GM10847 (cell line): ENCODE measurements around the gene CDH22.

ENCODE experiments used
- POLR2A ChIP-seq: IDR thresholded peaks from 2 replicates; pipeline ENCODE4 v1.6.1; 2011; ENCODE audit not compliant: insufficient read length; ENCODE audit errors: extremely low read depth

The CDH22 gene

GRCh38 chr20:46213946-46214823 lies 94.1 kb downstream of the CDH22 start:
- TF ChIP-seq POLR2A: no peak

GRCh38 chr20:46212876-46213275 lies 95.4 kb downstream of the CDH22 start:
- no peak for TF ChIP-seq POLR2A

GRCh38 chr20:46212252-46212651 lies 96.0 kb downstream of the CDH22 start:
- no peak for TF ChIP-seq POLR2A

- no peak for TF ChIP-seq POLR2A
These were observed 97.0 kb downstream of the CDH22 start for GRCh38 chr20:46211331-46211722.

- TF ChIP-seq POLR2A: no peak
These were observed 97.5 kb downstream of the CDH22 start for GRCh38 chr20:46210672-46211330.

GRCh38 chr20:46209930-46210671 lies 98.2 kb downstream of the CDH22 start:
- no peak for TF ChIP-seq POLR2A

- TF ChIP-seq POLR2A: no peak
These were observed 100.5 kb downstream of the CDH22 start for GRCh38 chr20:46207793-46208192.

GRCh38 chr20:46206992-46207549 lies 101.2 kb downstream of the CDH22 start:
- TF ChIP-seq POLR2A: no peak

- TF ChIP-seq POLR2A: no peak
These were observed 102.3 kb downstream of the CDH22 start for GRCh38 chr20:46206025-46206424.

- TF ChIP-seq POLR2A: no peak
These were observed 102.9 kb downstream of the CDH22 start for GRCh38 chr20:46205349-46205748.

- no peak for TF ChIP-seq POLR2A
These were observed 103.6 kb downstream of the CDH22 start for GRCh38 chr20:46204594-46205186.

- no peak for TF ChIP-seq POLR2A
These were observed 104.8 kb downstream of the CDH22 start for GRCh38 chr20:46203510-46203837.

- no peak for TF ChIP-seq POLR2A
These were observed 105.4 kb downstream of the CDH22 start for GRCh38 chr20:46202766-46203509.
